ENCODE data around the gene GZMM. TPM values are rescaled to one million over a fixed set of nuclear protein-coding genes. Genes with fewer than 3 reads are reported as not detected.
"Not testable (repeated sequence)": the region's sequence is repeated elsewhere in the genome, so short reads cannot be mapped to it uniquely, and the experiment has no call there.

Gene GZMM
- total RNA-seq, 1 donor from 2014 or later: 29.9 TPM

DNA sequence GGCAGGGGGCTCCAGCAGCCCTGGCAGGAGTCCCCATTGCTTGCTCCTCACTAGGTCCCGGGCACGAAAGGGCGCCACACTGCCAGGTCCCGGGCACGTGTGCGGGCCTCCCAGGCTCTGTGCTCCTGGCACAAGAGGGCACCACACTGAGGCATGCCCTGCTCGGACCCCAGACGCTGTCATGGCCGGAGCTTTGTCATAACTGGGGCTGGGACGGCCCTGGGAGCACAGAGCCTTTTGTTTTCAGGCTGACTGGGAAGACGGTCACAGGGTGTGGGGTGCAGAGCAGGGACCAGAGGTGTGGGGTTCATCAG, 35.9 kb downstream of the GZMM start:
- Mint-ChIP-seq H3K4me1 (ENCODE audit: low read depth) (peaks cover 8% of the 10 kb centered on the region), H3K27me3 (ENCODE audit: low read depth) (no peaks in the 10 kb centered on the region), H3K4me3 (ENCODE audit: low read depth) (no peak overlapping the region), H3K9me3 (no peaks in the 10 kb centered on the region), H3K36me3 (ENCODE audit: low read depth) (peaks cover 13% of the 10 kb centered on the region), H3K27ac (no peak overlapping the region)
- intact Hi-C loops (cut with micrococcal nuclease): no loop called here
- no peak for DNase-seq (ENCODE audit: low spot score)

DNA sequence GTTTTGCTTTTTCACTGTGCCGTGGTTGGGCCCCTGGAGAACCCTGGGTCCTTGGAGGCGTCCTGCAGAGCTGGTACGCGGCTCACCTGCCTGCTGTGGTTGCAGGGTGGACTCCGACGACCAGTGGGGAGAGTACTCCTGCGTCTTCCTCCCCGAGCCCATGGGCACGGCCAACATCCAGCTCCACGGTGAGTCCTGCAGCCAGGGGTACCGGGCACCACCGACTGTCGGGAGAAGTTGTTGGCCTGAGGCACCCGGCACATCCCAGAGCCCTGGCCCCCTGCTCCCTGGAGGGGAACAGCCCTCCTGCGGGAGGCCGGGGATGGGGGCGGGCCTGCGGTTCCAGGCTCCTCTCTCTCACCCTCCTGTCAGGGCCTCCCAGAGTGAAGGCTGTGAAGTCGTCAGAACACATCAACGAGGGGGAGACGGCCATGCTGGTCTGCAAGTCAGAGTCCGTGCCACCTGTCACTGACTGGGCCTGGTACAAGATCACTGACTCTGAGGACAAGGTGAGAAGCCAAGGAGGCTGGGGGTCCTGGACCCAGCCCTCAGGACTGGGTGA, 36.5 kb downstream of the GZMM start:
- Mint-ChIP-seq H3K36me3 (ENCODE audit: low read depth) (peaks cover 9% of the 10 kb centered on the region), H3K27ac (no peak overlapping the region), H3K4me3 (ENCODE audit: low read depth) (no peak overlapping the region), H3K4me1 (ENCODE audit: low read depth) (peaks cover 4% of the 10 kb centered on the region), H3K9me3 (no peaks in the 10 kb centered on the region), H3K27me3 (ENCODE audit: low read depth) (no peaks in the 10 kb centered on the region)
- intact Hi-C loops (cut with micrococcal nuclease): no loop called here
- DNase-seq (ENCODE audit: low spot score): no peak

DNA sequence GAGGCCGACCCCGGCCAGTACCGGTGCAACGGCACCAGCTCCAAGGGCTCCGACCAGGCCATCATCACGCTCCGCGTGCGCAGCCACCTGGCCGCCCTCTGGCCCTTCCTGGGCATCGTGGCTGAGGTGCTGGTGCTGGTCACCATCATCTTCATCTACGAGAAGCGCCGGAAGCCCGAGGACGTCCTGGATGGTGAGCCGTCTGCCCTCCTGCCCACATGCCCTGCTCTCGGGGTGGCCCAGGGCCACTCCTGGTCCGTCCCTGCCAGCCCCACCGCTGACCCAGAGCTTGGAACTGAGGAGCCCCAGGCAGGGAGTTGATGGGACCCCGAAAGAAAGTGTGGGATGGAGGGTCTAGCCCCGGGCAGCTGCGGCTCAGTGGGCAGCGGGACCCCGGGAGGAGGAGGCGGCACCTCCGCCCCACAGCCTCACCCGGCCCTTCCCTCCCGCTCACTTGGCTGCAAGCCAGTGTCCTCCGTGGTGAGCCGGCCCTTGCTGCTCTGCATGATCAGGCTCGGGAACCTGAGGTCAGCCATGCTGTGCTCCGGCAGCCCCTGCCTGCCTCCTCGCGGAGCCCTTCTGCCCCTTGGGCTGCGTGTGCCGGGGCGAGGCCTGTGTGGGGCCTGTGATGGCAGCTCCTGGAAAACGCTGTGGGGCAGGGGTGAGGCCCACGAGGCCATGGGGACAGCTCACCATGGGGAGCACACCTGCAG, 37.7 kb downstream of the GZMM start:
- H3K4me3 Mint-ChIP-seq (ENCODE audit: low read depth): no peak overlapping the region
- intact Hi-C loops (cut with micrococcal nuclease): no loop called here
- peaks cover 9% of the 10 kb centered on the region for H3K36me3 Mint-ChIP-seq (ENCODE audit: low read depth)
- peaks cover 4% of the 10 kb centered on the region for H3K4me1 Mint-ChIP-seq (ENCODE audit: low read depth)
- H3K27me3 Mint-ChIP-seq (ENCODE audit: low read depth): no peaks in the 10 kb centered on the region
- H3K27ac Mint-ChIP-seq: no peak overlapping the region
- H3K9me3 Mint-ChIP-seq: no peaks in the 10 kb centered on the region
- no peak for DNase-seq (ENCODE audit: low spot score)

DNA sequence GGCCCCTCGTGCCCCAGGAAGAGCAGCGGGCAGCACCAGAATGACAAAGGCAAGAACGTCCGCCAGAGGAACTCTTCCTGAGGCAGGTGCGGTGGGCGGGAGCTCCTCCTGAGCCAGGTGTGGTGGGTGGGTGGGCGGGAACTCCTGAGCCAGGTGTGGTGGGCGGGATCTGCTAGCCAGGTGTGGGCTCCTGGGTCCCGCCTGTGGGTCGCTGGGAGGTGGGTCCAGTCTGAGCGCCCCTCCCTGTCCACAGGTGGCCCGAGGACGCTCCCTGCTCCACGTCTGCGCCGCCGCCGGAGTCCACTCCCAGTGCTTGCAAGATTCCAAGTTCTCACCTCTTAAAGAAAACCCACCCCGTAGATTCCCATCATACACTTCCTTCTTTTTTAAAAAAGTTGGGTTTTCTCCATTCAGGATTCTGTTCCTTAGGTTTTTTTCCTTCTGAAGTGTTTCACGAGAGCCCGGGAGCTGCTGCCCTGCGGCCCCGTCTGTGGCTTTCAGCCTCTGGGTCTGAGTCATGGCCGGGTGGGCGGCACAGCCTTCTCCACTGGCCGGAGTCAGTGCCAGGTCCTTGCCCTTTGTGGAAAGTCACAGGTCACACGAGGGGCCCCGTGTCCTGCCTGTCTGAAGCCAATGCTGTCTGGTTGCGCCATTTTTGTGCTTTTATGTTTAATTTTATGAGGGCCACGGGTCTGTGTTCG, 38.8 kb downstream of the GZMM start:
- H3K9me3 Mint-ChIP-seq: no peaks in the 10 kb centered on the region
- intact Hi-C loops (cut with micrococcal nuclease): no loop called here
- H3K4me1 Mint-ChIP-seq (ENCODE audit: low read depth): peaks cover 2% of the 10 kb centered on the region
- no peak for DNase-seq (ENCODE audit: low spot score)
- no peaks in the 10 kb centered on the region for H3K27me3 Mint-ChIP-seq (ENCODE audit: low read depth)
- H3K27ac Mint-ChIP-seq: no peak overlapping the region
- peaks cover 9% of the 10 kb centered on the region for H3K36me3 Mint-ChIP-seq (ENCODE audit: low read depth)
- H3K4me3 Mint-ChIP-seq (ENCODE audit: low read depth): no peak overlapping the region

DNA sequence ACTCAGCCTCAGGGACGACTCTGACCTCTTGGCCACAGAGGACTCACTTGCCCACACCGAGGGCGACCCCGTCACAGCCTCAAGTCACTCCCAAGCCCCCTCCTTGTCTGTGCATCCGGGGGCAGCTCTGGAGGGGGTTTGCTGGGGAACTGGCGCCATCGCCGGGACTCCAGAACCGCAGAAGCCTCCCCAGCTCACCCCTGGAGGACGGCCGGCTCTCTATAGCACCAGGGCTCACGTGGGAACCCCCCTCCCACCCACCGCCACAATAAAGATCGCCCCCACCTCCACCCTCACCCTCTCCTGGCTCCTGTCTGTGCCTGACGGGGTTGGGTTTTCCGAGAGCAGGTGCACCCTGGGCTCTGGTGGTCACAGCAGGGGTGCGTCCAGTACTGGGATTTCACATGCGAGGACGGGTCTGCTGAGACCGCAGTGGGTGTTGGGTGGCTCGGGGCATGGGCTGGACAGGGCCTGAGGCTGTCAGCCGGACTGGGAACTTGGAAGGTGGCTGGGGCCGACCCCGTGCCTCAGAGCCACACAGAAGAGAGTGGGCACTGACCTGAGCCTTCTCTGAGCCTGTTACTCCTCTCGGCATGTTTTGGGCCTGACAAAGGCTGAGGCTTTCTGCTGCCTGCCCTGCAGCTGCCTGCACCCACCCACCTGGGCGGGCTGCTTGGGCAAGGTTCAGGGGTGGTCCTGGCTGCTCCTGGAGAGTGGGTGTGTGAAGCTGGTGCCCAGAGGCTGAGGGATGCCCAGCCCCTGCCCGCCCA, 39.5 kb downstream of the GZMM start:
- peaks cover 4% of the 10 kb centered on the region for H3K27me3 Mint-ChIP-seq (ENCODE audit: low read depth)
- H3K4me1 Mint-ChIP-seq (ENCODE audit: low read depth): peaks cover 2% of the 10 kb centered on the region
- H3K27ac Mint-ChIP-seq: no peak overlapping the region
- intact Hi-C loops (cut with micrococcal nuclease): no loop called here
- peaks cover 9% of the 10 kb centered on the region for H3K36me3 Mint-ChIP-seq (ENCODE audit: low read depth)
- no peak overlapping the region for H3K4me3 Mint-ChIP-seq (ENCODE audit: low read depth)
- no peak for DNase-seq (ENCODE audit: low spot score)
- no peaks in the 10 kb centered on the region for H3K9me3 Mint-ChIP-seq

DNA sequence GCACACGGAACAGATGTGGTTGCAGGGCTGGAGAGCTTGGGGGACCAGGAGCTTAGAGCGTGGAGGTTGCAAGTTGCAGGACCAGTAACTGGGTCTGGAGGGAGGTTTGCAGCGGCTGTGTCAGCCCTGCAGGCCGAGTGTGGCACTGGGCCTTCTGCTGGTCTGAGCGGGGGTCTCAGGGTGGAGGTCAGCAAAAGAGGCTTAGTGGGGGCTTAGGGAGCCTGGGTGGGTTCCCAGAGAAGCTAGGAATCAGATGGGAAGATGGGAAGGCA, 40.1 kb downstream of the GZMM start:
- Mint-ChIP-seq H3K27me3 (ENCODE audit: low read depth) (peaks cover 4% of the 10 kb centered on the region), H3K9me3 (no peaks in the 10 kb centered on the region), H3K36me3 (ENCODE audit: low read depth) (peaks cover 9% of the 10 kb centered on the region), H3K4me3 (ENCODE audit: low read depth) (no peak overlapping the region), H3K27ac (no peak overlapping the region), H3K4me1 (ENCODE audit: low read depth) (peaks cover 2% of the 10 kb centered on the region)
- no peak for DNase-seq (ENCODE audit: low spot score)
- intact Hi-C loops (cut with micrococcal nuclease): no loop called here

DNA sequence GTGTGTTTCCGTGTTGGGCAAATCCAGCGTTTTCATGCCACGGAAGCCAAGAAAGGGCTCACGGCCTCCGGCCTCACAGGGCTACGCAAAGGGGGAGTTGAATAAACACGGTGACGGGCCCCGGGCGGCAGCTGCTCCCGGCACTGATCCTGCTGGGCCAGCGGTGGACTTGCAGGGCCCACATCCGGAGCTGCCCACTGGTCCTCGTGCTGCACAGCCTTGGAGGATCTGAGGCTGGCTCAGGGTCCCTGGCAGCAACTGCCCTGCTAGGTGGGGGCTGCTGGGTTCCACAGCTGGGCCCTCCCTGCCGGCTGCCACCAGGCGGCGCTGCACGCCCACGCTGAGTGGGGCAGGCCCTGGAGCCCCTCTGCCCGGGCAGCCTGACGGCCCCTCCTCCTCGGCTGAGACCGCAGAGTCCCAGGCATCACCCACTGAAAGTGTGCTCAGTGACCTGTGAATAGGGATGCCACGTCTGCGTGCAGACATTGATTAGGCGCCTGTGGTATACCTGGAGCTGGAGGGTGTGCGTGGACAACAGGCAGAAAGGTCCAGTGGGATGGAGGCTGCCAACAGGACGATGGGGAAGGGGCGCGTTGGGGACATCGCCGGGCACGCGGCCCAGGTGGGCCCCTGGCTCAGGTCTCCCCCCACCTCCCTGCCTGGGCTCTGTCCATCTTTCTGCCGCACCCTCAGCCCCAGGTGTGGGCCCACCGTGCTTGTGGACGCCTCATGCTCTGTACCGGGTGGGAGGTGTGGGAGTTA, 40.6 kb downstream of the GZMM start:
- peak; percentile 47 for DNase-seq (ENCODE audit: low spot score)
- peaks cover 4% of the 10 kb centered on the region for H3K27me3 Mint-ChIP-seq (ENCODE audit: low read depth)
- peaks cover 2% of the 10 kb centered on the region for H3K4me1 Mint-ChIP-seq (ENCODE audit: low read depth)
- no peak overlapping the region for H3K27ac Mint-ChIP-seq
- no peak overlapping the region for H3K4me3 Mint-ChIP-seq (ENCODE audit: low read depth)
- intact Hi-C loops (cut with micrococcal nuclease): no loop called here
- H3K36me3 Mint-ChIP-seq (ENCODE audit: low read depth): peaks cover 9% of the 10 kb centered on the region
- H3K9me3 Mint-ChIP-seq: no peaks in the 10 kb centered on the region

DNA sequence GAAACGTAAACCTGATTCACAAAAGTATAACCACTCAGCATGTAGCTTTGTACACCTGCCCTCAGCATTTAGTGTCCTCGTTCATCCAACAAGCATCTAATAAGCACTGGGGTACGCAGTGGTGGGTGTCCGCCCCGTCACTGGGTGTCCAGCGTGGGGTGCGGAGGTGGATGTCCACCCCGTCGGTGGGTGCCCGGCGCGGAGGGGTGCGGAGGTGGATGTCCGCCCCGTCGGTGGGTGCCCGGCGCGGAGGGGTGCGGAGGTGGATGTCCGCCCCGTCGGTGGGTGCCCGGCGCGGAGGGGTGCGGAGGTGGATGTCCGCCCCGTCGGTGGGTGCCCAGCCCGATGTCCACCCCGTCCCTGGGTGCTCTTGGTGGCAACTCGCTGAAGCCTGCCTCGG, 41.3 kb downstream of the GZMM start:
- DNase-seq (ENCODE audit: low spot score); H3K4me3 Mint-ChIP-seq (ENCODE audit: low read depth); H3K9me3 Mint-ChIP-seq; H3K4me1 Mint-ChIP-seq (ENCODE audit: low read depth); intact Hi-C loops (cut with micrococcal nuclease); H3K36me3 Mint-ChIP-seq (ENCODE audit: low read depth); H3K27me3 Mint-ChIP-seq (ENCODE audit: low read depth); H3K27ac Mint-ChIP-seq: not testable (repeated sequence)

DNA sequence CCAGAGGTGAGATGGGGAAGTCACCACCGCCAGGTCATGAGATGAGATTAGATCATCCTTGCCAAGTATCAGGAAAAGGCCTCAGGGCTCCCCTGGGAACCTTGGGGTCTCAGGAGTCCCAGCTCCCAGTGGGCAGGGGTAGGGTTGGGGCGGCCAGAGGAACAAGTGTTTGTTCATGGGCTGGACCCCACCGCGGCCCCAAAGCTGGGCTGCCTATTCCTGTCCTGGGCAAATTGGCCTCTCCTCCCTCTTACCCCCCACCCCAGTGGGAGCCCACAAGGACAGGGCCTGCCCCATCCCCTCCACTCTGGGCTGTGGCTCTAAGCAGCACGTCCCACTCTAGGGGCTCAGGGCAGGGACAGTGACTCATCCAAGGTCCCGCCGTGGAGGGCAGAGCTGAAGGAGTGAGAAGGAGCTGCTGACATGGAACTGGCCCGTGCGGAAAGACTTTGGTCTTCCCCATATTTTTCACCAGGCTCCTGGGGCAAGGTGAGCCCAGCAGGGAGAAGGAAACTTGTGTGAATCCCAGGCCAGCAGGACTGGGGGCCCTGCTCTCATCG, 41.8 kb downstream of the GZMM start:
- intact Hi-C loops (cut with micrococcal nuclease): no loop called here
- Mint-ChIP-seq H3K4me3 (ENCODE audit: low read depth) (no peak overlapping the region), H3K36me3 (ENCODE audit: low read depth) (peaks cover 2% of the 10 kb centered on the region), H3K4me1 (ENCODE audit: low read depth) (peaks cover 2% of the 10 kb centered on the region), H3K27me3 (ENCODE audit: low read depth) (peaks cover 4% of the 10 kb centered on the region), H3K9me3 (no peaks in the 10 kb centered on the region), H3K27ac (no peak overlapping the region)
- no peak for DNase-seq (ENCODE audit: low spot score)

DNA sequence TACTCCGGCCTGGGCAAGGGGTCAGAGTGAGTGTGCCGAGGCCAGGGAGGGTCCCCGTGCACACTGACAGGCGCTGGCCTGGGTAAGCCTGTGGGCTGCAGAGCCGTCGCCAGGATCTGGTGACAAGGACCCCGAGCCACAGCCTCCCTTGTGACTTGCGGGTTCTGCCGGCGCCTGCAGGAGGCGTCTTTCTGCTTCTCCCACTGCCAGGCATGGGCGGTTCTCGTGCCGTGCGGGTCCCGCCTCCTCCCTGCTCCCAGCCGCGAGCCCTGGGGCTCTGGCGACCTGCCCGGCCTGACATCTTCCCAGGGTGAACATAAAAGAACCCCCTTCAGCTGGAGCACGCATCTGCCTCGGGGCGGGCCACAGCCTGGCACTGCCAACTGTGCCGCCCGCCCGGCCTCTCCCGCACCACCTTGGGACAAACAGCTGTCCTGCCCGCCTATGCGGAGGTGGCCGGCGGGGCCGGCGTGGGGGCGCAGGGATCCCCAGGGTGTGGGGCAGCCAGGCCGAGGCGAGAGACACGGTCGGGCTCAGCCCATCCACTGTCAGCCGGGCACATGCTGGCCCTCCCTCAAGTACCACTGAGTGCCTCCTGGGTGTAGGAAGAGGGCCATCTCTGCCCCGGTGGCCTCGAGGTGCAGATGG, 44.4 kb downstream of the GZMM start:
- H3K4me1 Mint-ChIP-seq (ENCODE audit: low read depth): peaks cover 2% of the 10 kb centered on the region
- peaks cover 9% of the 10 kb centered on the region for H3K27me3 Mint-ChIP-seq (ENCODE audit: low read depth)
- peak; percentile 55 for DNase-seq (ENCODE audit: low spot score)
- H3K9me3 Mint-ChIP-seq: no peaks in the 10 kb centered on the region
- no peak overlapping the region for H3K27ac Mint-ChIP-seq
- intact Hi-C loops (cut with micrococcal nuclease): no loop called here
- H3K36me3 Mint-ChIP-seq (ENCODE audit: low read depth): peaks cover under 1% of the 10 kb centered on the region
- H3K4me3 Mint-ChIP-seq (ENCODE audit: low read depth): no peak overlapping the region

DNA sequence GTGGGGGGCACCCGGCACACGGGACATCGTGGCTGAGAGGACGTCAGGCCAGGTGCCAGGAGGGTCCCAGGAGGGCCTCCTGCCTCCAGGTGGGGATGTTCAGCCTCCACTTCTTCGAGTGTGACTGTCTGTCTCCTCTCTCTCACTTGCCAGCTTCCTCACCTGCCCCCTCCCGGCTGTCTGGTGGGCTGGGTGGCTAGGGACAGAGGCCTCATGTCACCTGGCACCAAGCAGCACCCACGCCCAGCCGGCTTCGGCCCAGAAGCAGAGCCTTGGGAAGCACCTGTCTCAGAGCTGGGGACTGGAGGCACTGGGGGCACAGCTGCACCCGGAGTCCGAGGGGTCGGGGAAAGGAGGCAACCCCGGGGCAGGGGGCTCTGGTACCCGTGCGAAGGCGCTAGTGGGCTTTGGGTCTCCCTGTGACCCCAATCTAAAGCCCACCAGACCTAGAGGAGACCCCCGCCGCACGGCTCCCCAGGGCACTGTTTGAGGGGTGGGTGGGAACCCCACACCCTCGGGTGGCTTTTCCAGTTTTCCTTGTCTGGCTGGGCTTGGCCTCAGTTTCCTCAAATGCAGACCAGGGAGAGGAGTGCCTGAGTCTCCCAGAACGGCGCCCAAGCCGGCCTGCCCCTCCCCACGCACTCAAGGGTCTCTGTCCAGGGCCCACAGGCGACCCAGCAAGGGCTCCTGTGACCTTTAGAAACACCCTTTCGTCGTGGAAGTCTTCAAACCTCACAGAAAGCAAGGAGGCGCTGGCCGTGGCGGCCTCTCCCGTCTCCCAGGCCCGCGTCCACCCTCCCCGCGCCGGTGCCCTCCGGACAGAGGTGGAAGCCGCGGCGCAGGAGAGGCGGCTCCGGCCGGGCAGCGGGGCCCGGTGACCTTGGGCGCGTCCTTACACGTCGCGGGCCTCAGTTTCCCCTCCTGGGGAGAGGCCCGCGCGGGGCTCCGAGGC, 45.2 kb downstream of the GZMM start:
- Mint-ChIP-seq H3K36me3 (ENCODE audit: low read depth) (no peaks in the 10 kb centered on the region), H3K9me3 (no peaks in the 10 kb centered on the region), H3K4me1 (ENCODE audit: low read depth) (peaks cover under 1% of the 10 kb centered on the region), H3K27me3 (ENCODE audit: low read depth) (peaks cover 13% of the 10 kb centered on the region), H3K4me3 (ENCODE audit: low read depth) (peak overlapping the region; percentile 42), H3K27ac (no peak overlapping the region)
- no peak for DNase-seq (ENCODE audit: low spot score)
- intact Hi-C loops (cut with micrococcal nuclease): no loop called here
